Measurements from ENCODE around the gene PRR15.

PRR15 gene

GRCh38 chr7:29607889-29608288, 44.3 kb downstream of the PRR15 start:
- TF ChIP-seq CTCF (conservative IDR thresholded peaks at IDR 0.05; ENCODE audit: low read depth), result no peak
- DNase-seq (ENCODE audit: low spot score), result peak; percentile 44
- ChIA-PET CTCF (interaction anchor here (0.6 kb wide), 1 partner anchor 71 kb away, joined by 3 read pairs; no protein-coding TSS in a partner anchor), POLR2A (ENCODE audit: low non-redundant PET) (no interaction called here)
- no peak overlapping the region for H3K27ac ChIP-seq

GRCh38 chr7:29609162-29610037, 45.8 kb downstream of the PRR15 start:
- peak; percentile 84 for DNase-seq (ENCODE audit: low spot score)

GRCh38 chr7:29610086-29610485, 46.5 kb downstream of the PRR15 start:
- peak; percentile 46 for TF ChIP-seq CTCF (conservative IDR thresholded peaks at IDR 0.05; ENCODE audit: low read depth)
- H3K27ac ChIP-seq, result no peak overlapping the region
- no peak for DNase-seq (ENCODE audit: low spot score)
- ChIA-PET POLR2A (ENCODE audit: low non-redundant PET) (no interaction called here), CTCF (interaction anchor here (0.9 kb wide), 2 partner anchors 14 to 1218 kb away, joined by 3 read pairs; no protein-coding TSS in a partner anchor)

More at GRCh38 chr7:29609162-29610037, 45.8 kb downstream of the PRR15 start:
- TF ChIP-seq CTCF (conservative IDR thresholded peaks at IDR 0.05; ENCODE audit: low read depth), result peak; percentile 85
- H3K27ac ChIP-seq, result peak overlapping the region; percentile 31
- CTCF ChIA-PET, result interaction anchor here (1.2 kb wide), 1 partner anchor 34 kb away, joined by 3 read pairs; no protein-coding TSS in a partner anchor
- POLR2A ChIA-PET (ENCODE audit: low non-redundant PET), result no interaction called here

- no peak for TF ChIP-seq CTCF (conservative IDR thresholded peaks at IDR 0.05; ENCODE audit: low read depth)
- DNase-seq (ENCODE audit: low spot score), result no peak
- CTCF ChIA-PET, result interaction anchor here (0.5 kb wide), 1 partner anchor 120 kb away, joined by 5 read pairs; no protein-coding TSS in a partner anchor
- no peak overlapping the region for H3K27ac ChIP-seq
- POLR2A ChIA-PET (ENCODE audit: low non-redundant PET), result no interaction called here
These were observed 48.4 kb downstream of the PRR15 start for GRCh38 chr7:29611941-29612544.

- ChIA-PET POLR2A (ENCODE audit: low non-redundant PET) (no interaction called here), CTCF (no interaction called here)
- no peak for TF ChIP-seq CTCF (conservative IDR thresholded peaks at IDR 0.05; ENCODE audit: low read depth)
- no peak overlapping the region for H3K27ac ChIP-seq
- DNase-seq (ENCODE audit: low spot score), result no peak
These were observed 49.0 kb downstream of the PRR15 start for GRCh38 chr7:29612596-29612995.

GRCh38 chr7:29613100-29613499, 49.5 kb downstream of the PRR15 start:
- no peak for DNase-seq (ENCODE audit: low spot score)
- ChIA-PET POLR2A (ENCODE audit: low non-redundant PET) (no interaction called here), CTCF (no interaction called here)
- no peak overlapping the region for H3K27ac ChIP-seq
- no peak for TF ChIP-seq CTCF (conservative IDR thresholded peaks at IDR 0.05; ENCODE audit: low read depth)

Measured in RWPE1 (cell line).